ENCODE measurements around the gene PRAMEF8. TPM values are rescaled to one million over a fixed set of nuclear protein-coding genes. Genes with fewer than 3 reads are reported as not detected.
"Not testable (repeated sequence)": the region's sequence is repeated elsewhere in the genome, so short reads cannot be mapped to it uniquely, and the experiment has no call there.

The PRAMEF8 gene
- total RNA-seq (2014; rRNA removed; shearing (Covaris generic)): not detected in 2 replicates

DNA sequence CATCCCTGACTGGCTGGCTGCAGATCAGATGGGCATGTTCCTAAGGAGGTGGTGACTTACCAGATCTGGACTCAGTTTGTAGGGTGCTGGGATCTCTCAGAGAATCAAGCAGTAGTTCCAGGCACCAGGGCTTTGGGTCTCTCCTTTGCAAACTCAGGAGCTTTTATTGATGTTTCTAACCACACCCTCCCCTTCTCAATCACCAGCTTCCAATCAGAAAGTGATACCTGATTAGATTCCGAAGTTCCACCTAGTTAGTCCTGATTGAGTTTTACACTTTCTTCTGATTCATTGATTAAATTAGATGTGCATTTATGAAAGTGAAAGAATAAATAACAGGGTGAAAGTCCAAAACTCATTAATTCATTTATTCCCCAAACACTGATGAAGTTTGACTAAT lies at the start of gene PRAMEF8:
Gene PRAMEF8 (minus strand): TSS at position 101 of the 400 bp plus-strand sequence. CDS start 1,046 bp downstream, outside the sequence.
- DNase-seq (ENCODE audit: low read depth): not testable (repeated sequence)

GRCh38 chr1:13315281-13315680 lies 30.3 kb upstream of the PRAMEF8 start, which contains the start of gene PRAMEF15:
PRAMEF15 (plus strand) TSS chr1:13315581; CDS start chr1:13318408, 2,827 bp downstream.
- not testable (repeated sequence) for DNase-seq (ENCODE audit: low read depth)

GRCh38 chr1:13303239-13303638 lies 18.3 kb upstream of the PRAMEF8 start, which contains the start of gene PRAMEF33:
PRAMEF33 (plus strand) TSS chr1:13303539; CDS start chr1:13305955, 2,416 bp downstream.
- not testable (repeated sequence) for DNase-seq (ENCODE audit: low read depth)

GRCh38 chr1:13302197-13302596 lies 17.3 kb upstream of the PRAMEF8 start:
- not testable (repeated sequence) for DNase-seq (ENCODE audit: low read depth)

DNA sequence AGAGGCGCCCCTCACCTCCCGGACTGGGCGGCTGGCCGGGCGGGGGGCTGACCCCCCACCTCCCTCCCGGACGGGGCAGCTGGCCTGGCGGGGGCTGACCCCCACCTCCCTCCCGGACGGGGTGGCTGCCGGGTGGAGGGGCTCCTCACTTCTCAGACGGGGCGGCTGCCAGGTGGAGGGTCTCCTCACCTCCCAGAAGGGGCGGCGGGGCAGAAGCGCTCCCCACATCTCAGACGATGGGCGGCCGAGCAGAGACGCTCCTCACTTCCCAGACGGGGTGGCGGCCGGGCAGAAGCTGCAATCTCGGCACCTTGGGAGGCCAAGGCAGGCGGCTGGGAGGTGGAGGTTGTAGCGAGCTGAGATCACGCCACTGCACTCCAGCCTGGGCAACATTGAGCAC lies 13.8 kb upstream of the PRAMEF8 start:
- DNase-seq (ENCODE audit: low read depth): not testable (repeated sequence)

GRCh38 chr1:13297216-13297931 lies 12.4 kb upstream of the PRAMEF8 start:
- DNase-seq (ENCODE audit: low read depth): not testable (repeated sequence)

DNA sequence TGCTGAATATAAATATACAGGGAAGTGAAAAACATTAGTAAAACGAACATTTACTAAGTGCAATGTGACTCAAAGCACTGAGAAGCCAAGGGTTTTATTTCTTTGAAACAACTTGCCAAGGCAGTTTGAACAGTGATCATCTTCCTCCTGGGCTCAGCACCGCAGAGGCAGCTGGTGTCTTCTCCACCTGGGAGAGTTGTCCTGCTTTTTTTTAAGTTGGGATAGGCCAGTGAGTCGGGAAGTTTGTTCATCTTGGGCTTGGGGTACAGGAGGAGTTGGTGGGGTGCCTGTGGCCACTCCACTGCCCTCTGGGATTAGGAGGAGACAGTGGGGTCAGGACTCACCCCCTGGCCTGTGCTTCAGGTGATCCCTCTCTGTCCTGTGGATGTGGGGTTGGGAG lies 4.1 kb upstream of the PRAMEF8 start:
- not testable (repeated sequence) for DNase-seq (ENCODE audit: low read depth)

DNA sequence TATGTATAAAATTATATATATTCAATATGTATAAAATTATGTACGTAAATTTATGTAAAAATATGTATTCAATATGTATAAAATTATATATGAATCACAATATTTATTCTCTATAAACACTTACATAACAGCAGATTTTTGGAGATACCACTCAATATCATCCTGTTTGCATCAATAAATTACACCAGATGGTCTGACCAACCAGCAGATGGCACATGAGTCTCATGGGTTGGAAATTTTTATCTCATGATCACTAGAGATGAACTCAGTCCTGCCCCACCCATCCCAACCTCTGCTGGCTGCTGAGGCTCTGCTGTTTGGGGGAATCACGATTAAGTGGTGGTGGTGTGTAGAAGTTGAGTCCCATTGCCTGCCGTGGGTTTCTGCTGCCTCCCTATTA lies 5.3 kb downstream of the PRAMEF8 start:
- not testable (repeated sequence) for DNase-seq (ENCODE audit: low read depth)

DNA sequence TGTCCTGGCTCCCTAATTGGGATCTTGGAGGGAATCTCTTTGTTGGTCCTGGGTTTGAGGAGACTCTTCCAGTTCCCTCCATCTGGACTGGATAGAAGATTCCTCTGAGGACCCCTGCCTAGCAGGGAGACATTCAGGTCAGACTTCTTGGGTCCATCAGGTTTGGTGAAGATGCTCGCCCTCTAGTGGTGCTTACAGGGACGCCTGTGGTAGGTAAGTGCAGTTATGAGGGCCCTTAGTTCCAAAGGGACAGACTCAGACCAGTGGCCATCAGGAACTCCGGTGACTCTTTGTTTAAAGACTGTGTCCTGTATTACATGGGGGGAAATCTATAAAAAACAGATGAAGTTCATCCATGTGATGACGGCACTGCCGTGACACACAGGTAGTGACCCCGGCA lies 7.9 kb downstream of the PRAMEF8 start:
- DNase-seq (ENCODE audit: low read depth): peak; percentile 1

GRCh38 chr1:13265124-13265523 lies 19.8 kb downstream of the PRAMEF8 start:
- DNase-seq (ENCODE audit: low read depth): not testable (repeated sequence)

DNA sequence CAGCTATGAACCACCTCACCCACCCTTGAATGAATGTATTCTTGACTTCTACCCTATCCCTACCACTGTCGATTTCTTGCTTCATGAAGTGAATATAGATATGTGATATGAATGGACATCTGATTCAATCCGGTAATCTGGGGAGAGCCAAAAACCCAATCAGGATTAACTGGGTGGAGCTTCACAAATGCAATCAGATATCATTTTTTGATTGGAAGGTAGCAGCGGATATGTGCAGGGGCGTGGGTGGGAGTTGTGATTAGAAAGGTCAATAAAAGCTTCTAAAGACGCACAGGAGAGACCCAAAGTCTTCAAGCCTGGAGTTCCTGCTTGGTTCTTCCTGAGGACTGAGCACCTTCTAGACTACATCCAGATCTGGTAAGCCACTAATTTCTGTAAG lies 31.0 kb downstream of the PRAMEF8 start, which contains the start of gene PRAMEF5:
Gene PRAMEF5 (plus strand): TSS at position 301 of the 400 bp plus-strand sequence. CDS start 5,071 bp downstream, outside the sequence.
- not testable (repeated sequence) for DNase-seq (ENCODE audit: low read depth)

- not testable (repeated sequence) for DNase-seq (ENCODE audit: low read depth)
These were observed 37.8 kb downstream of the PRAMEF8 start for GRCh38 chr1:13247122-13247521.

DNA sequence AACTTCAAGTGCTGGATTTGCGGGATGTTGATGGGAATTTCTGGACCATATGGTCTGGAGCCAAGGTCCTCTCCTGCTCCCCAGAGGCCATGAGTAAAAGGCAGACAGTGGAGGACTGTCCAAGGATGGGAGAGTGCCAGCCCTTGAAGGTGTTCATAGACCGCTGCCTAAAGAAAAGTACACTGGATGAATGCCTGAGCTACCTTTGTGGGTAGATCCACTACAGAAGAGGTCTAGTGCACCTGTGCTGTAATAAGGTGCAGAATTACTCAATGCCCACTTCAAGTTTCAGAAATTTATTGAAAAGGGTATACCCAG lies 38.4 kb downstream of the PRAMEF8 start:
- DNase-seq (ENCODE audit: low read depth): not testable (repeated sequence)

- not testable (repeated sequence) for DNase-seq (ENCODE audit: low read depth)
These were observed 38.9 kb downstream of the PRAMEF8 start for GRCh38 chr1:13245841-13246553.

- not testable (repeated sequence) for DNase-seq (ENCODE audit: low read depth)
These were observed 41.2 kb downstream of the PRAMEF8 start for GRCh38 chr1:13243536-13244263.

GRCh38 chr1:13239633-13240032 lies 45.3 kb downstream of the PRAMEF8 start:
- DNase-seq (ENCODE audit: low read depth): not testable (repeated sequence)

- DNase-seq (ENCODE audit: low read depth): not testable (repeated sequence)
These were observed 47.4 kb downstream of the PRAMEF8 start for GRCh38 chr1:13237572-13237971.

- not testable (repeated sequence) for DNase-seq (ENCODE audit: low read depth)
These were observed 50.9 kb downstream of the PRAMEF8 start for GRCh38 chr1:13234057-13234456.

GRCh38 chr1:13232056-13232455 lies 52.9 kb downstream of the PRAMEF8 start:
- not testable (repeated sequence) for DNase-seq (ENCODE audit: low read depth)
